ENCODE measurements around the gene RDX.
A peak's percentile ranks its signal among the peaks of the same experiment; 100 is the strongest.
"Not testable (repeated sequence)": the region's sequence is repeated elsewhere in the genome, so short reads cannot be mapped to it uniquely, and the experiment has no call there.

Gene RDX

GRCh38 chr11:110318638-110319404 lies 22.4 kb upstream of the RDX start:
- no peaks in the 10 kb centered on the region for H3K9me3 Mint-ChIP-seq
- no peaks in the 10 kb centered on the region for H3K27me3 Mint-ChIP-seq
- no peak for ATAC-seq (ENCODE audit: low read depth)
- H3K36me3 Mint-ChIP-seq, result no peaks in the 10 kb centered on the region
- no peak overlapping the region for H3K27ac Mint-ChIP-seq
- no peak overlapping the region for H3K4me3 Mint-ChIP-seq
- no peaks in the 10 kb centered on the region for H3K4me1 Mint-ChIP-seq
- DNase-seq (ENCODE audit: low spot score in 2 of 2), result no peak

- Mint-ChIP-seq H3K4me1 (no peaks in the 10 kb centered on the region), H3K4me3 (no peak overlapping the region), H3K9me3 (no peaks in the 10 kb centered on the region), H3K36me3 (no peaks in the 10 kb centered on the region), H3K27ac (no peak overlapping the region), H3K27me3 (no peaks in the 10 kb centered on the region)
- DNase-seq (ENCODE audit: low spot score in 2 of 2) (no peak), ATAC-seq (ENCODE audit: low read depth) (no peak)
These were observed 21.1 kb upstream of the RDX start for GRCh38 chr11:110317516-110317932.

GRCh38 chr11:110314366-110315095 lies 18.1 kb upstream of the RDX start:
- H3K9me3 Mint-ChIP-seq, result no peaks in the 10 kb centered on the region
- DNase-seq (ENCODE audit: low spot score in 2 of 2), result no peak
- H3K36me3 Mint-ChIP-seq, result no peaks in the 10 kb centered on the region
- no peak for ATAC-seq (ENCODE audit: low read depth)
- no peak overlapping the region for H3K4me3 Mint-ChIP-seq
- no peaks in the 10 kb centered on the region for H3K27me3 Mint-ChIP-seq
- no peak overlapping the region for H3K27ac Mint-ChIP-seq
- H3K4me1 Mint-ChIP-seq, result no peaks in the 10 kb centered on the region

GRCh38 chr11:110312670-110313069 lies 16.3 kb upstream of the RDX start:
- no peak overlapping the region for H3K27ac Mint-ChIP-seq

GRCh38 chr11:110311783-110312579 lies 15.6 kb upstream of the RDX start:
- Mint-ChIP-seq H3K9me3 (no peaks in the 10 kb centered on the region), H3K36me3 (no peaks in the 10 kb centered on the region), H3K4me3 (no peak overlapping the region), H3K27me3 (no peaks in the 10 kb centered on the region), H3K4me1 (no peaks in the 10 kb centered on the region), H3K27ac (no peak overlapping the region)
- DNase-seq (ENCODE audit: low spot score in 2 of 2) (no peak), ATAC-seq (ENCODE audit: low read depth) (peak; percentile 77)

More at GRCh38 chr11:110312670-110313069, 16.3 kb upstream of the RDX start:
- Mint-ChIP-seq H3K36me3 (no peaks in the 10 kb centered on the region), H3K27me3 (no peaks in the 10 kb centered on the region), H3K4me1 (no peaks in the 10 kb centered on the region), H3K9me3 (no peaks in the 10 kb centered on the region), H3K4me3 (no peak overlapping the region)
- no peak for ATAC-seq (ENCODE audit: low read depth)
- DNase-seq (ENCODE audit: low spot score in 2 of 2), result no peak

- DNase-seq (ENCODE audit: low spot score in 2 of 2), result no peak
- Mint-ChIP-seq H3K4me1 (no peaks in the 10 kb centered on the region), H3K36me3 (no peaks in the 10 kb centered on the region), H3K27ac (no peak overlapping the region), H3K27me3 (no peaks in the 10 kb centered on the region), H3K4me3 (no peak overlapping the region), H3K9me3 (no peaks in the 10 kb centered on the region)
- ATAC-seq (ENCODE audit: low read depth), result no peak
These were observed 11.7 kb upstream of the RDX start for GRCh38 chr11:110308071-110308470.

GRCh38 chr11:110306019-110306388 lies 9.6 kb upstream of the RDX start:
- not testable (repeated sequence) for H3K27me3 Mint-ChIP-seq; H3K36me3 Mint-ChIP-seq; H3K9me3 Mint-ChIP-seq; DNase-seq (ENCODE audit: low spot score in 2 of 2); ATAC-seq (ENCODE audit: low read depth); H3K4me3 Mint-ChIP-seq; H3K4me1 Mint-ChIP-seq; H3K27ac Mint-ChIP-seq

- Mint-ChIP-seq H3K4me1 (no peaks in the 10 kb centered on the region), H3K4me3 (no peak overlapping the region), H3K27ac (no peak overlapping the region), H3K27me3 (no peaks in the 10 kb centered on the region), H3K36me3 (no peaks in the 10 kb centered on the region), H3K9me3 (no peaks in the 10 kb centered on the region)
- no peak for ATAC-seq (ENCODE audit: low read depth)
- DNase-seq (ENCODE audit: low spot score in 2 of 2), result no peak
These were observed 9.0 kb upstream of the RDX start for GRCh38 chr11:110305169-110306018.

- peaks cover 2% of the 10 kb centered on the region for H3K9me3 Mint-ChIP-seq
- no peak overlapping the region for H3K4me3 Mint-ChIP-seq
- no peaks in the 10 kb centered on the region for H3K4me1 Mint-ChIP-seq
- ATAC-seq (ENCODE audit: low read depth), result no peak
- H3K36me3 Mint-ChIP-seq, result no peaks in the 10 kb centered on the region
- H3K27me3 Mint-ChIP-seq, result no peaks in the 10 kb centered on the region
- no peak for DNase-seq (ENCODE audit: low spot score in 2 of 2)
- H3K27ac Mint-ChIP-seq, result no peak overlapping the region
These were observed 7.0 kb upstream of the RDX start for GRCh38 chr11:110303414-110303826.

- no peak overlapping the region for H3K27ac Mint-ChIP-seq
- no peaks in the 10 kb centered on the region for H3K27me3 Mint-ChIP-seq
- no peaks in the 10 kb centered on the region for H3K36me3 Mint-ChIP-seq
- no peak overlapping the region for H3K4me3 Mint-ChIP-seq
- H3K9me3 Mint-ChIP-seq, result peaks cover 2% of the 10 kb centered on the region
- DNase-seq (ENCODE audit: low spot score in 2 of 2) (no peak), ATAC-seq (ENCODE audit: low read depth) (no peak)
- H3K4me1 Mint-ChIP-seq, result no peaks in the 10 kb centered on the region
These were observed 5.2 kb upstream of the RDX start for GRCh38 chr11:110301577-110301976.

- Mint-ChIP-seq H3K4me1 (no peaks in the 10 kb centered on the region), H3K36me3 (no peaks in the 10 kb centered on the region), H3K27ac (no peak overlapping the region), H3K27me3 (no peaks in the 10 kb centered on the region), H3K9me3 (peaks cover 2% of the 10 kb centered on the region), H3K4me3 (no peak overlapping the region)
- ATAC-seq (ENCODE audit: low read depth), result no peak
- DNase-seq (ENCODE audit: low spot score in 2 of 2), result no peak
These were observed 4.6 kb upstream of the RDX start for GRCh38 chr11:110301032-110301431.

GRCh38 chr11:110299006-110299785 lies 2.8 kb upstream of the RDX start:
- H3K4me3 Mint-ChIP-seq, result no peak overlapping the region
- DNase-seq (ENCODE audit: low spot score in 2 of 2) (no peak), ATAC-seq (ENCODE audit: low read depth) (no peak)
- peaks cover 2% of the 10 kb centered on the region for H3K9me3 Mint-ChIP-seq
- H3K27ac Mint-ChIP-seq, result no peak overlapping the region
- H3K4me1 Mint-ChIP-seq, result peaks cover 4% of the 10 kb centered on the region
- H3K36me3 Mint-ChIP-seq, result no peaks in the 10 kb centered on the region
- H3K27me3 Mint-ChIP-seq, result no peaks in the 10 kb centered on the region

- DNase-seq (ENCODE audit: low spot score in 2 of 2) (no peak), ATAC-seq (ENCODE audit: low read depth) (no peak)
- Mint-ChIP-seq H3K27me3 (no peaks in the 10 kb centered on the region), H3K4me3 (no peak overlapping the region), H3K36me3 (no peaks in the 10 kb centered on the region), H3K9me3 (peaks cover 2% of the 10 kb centered on the region), H3K27ac (no peak overlapping the region), H3K4me1 (peaks cover 4% of the 10 kb centered on the region)
These were observed 1.9 kb upstream of the RDX start for GRCh38 chr11:110298301-110298765.

All from memory B cell (primary cell).